GM12891 (cell line): ENCODE results near the gene ADGRB2.

ENCODE experiments used
- DNase-seq: peaks from one replicate; pipeline ENCODE4 v3.0.0; 2011; ENCODE audit warnings: low spot score; ENCODE audit not compliant: insufficient read length
- FAIRE-seq: peaks from 2 replicates; lab custom pipeline; 2011; peaks lifted over from hg19 to GRCh38; lab: Jason Lieb, UNC
- PAX5 ChIP-seq: IDR thresholded peaks from 2 replicates; pipeline ENCODE4 v1.6.1; 2011; ENCODE audit warnings: low read length, moderate library complexity, mild to moderate bottlenecking; ENCODE audit not compliant: insufficient read depth, severe bottlenecking
- POLR2A ChIP-seq: IDR thresholded peaks from 2 replicates; pipeline ENCODE4 v1.6.1; 2011; ENCODE audit warnings: low read depth, low read length, control low read depth
- POLR2AphosphoS5 ChIP-seq: IDR thresholded peaks from 2 replicates; pipeline ENCODE4 v1.6.1; 2011; ENCODE audit warnings: low read depth, low read length, control low read depth
- POU2F2 ChIP-seq: IDR thresholded peaks from 2 replicates; pipeline ENCODE4 v1.6.1; 2011; ENCODE audit warnings: low read depth, mild to moderate bottlenecking, control low read depth, low read length, moderate library complexity
- SPI1 ChIP-seq: IDR thresholded peaks from 2 replicates; pipeline ENCODE4 v1.6.1; 2011; ENCODE audit warnings: low read depth, low read length, control low read depth
- TAF1 ChIP-seq: IDR thresholded peaks from 2 replicates; pipeline ENCODE4 v1.6.1; 2011; ENCODE audit warnings: low read depth, low read length, control low read depth

The ADGRB2 gene

DNA sequence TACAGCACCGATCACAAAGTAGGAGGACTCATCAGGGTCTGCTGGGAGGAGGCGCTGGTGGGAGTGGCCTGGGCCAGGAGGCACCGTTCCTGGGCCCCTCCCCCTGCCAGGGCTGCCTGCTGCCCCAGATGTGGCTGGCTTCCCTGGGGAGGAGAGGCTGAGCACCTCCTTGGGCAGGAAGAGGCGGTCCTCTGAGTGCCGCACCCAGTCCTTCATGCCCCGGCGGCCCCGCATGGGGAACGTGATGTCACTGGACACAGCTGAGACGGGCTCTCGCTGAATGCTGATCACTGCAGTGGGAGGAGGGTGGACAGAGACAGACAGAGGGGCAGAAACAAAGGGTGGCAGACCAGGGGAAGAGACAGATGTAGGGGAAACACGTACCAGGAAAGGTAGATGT, 24.8 kb downstream of the ADGRB2 start:
- no peak for TF ChIP-seq POLR2AphosphoS5
- no peak for TF ChIP-seq PAX5
- no peak for TF ChIP-seq POLR2A
- no peak for TF ChIP-seq POU2F2
- no peak for TF ChIP-seq TAF1
- TF ChIP-seq SPI1, result no peak
- DNase-seq (no peak), FAIRE-seq (no peak)

DNA sequence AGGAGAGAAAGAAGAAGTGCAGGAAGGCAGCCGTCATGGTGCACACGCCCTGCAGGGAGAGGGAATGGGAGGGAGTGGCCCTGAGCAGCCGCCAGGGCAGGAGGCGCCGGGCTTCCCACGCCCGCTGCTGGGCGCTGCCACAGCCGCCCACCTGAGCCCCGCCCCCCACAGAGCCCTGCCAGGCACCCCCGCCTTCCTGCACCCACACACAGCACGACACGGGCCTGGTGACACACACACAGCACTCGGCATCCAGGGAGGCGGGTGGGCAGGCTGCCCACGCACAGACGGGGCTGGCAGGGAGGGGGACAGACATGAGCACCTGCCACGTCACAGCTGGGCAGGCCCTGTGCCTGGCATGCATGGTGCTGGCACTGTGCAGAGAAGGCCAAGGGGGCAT, 27.5 kb downstream of the ADGRB2 start:
- no peak for FAIRE-seq
- no peak for DNase-seq
- TF ChIP-seq TAF1, result no peak
- TF ChIP-seq POU2F2, result no peak
- TF ChIP-seq POLR2A, result no peak
- TF ChIP-seq SPI1, result no peak
- TF ChIP-seq POLR2AphosphoS5, result no peak
- no peak for TF ChIP-seq PAX5

DNA sequence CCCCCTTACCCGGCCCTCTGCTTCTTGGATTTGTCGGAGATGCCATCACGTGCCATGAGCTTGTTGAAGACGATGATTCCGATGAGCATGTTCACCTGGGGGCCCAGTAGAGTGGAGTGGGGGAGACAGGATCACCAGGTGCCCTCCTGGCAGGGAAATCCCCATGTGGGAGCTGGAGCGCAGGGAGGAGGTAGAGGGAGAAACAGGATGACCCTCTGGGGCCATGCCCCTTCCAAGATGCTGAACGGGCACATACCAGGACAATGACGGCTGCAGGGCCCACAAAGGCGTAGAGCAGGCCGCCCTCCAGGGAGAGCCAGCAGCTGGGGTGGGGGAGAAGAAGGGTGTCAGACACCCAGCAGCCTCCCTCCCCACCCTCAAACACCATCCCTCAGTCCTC, 28.6 kb downstream of the ADGRB2 start:
- FAIRE-seq, result no peak
- TF ChIP-seq PAX5 (no peak), SPI1 (no peak), POU2F2 (no peak), POLR2AphosphoS5 (no peak), TAF1 (no peak), POLR2A (no peak)
- no peak for DNase-seq

DNA sequence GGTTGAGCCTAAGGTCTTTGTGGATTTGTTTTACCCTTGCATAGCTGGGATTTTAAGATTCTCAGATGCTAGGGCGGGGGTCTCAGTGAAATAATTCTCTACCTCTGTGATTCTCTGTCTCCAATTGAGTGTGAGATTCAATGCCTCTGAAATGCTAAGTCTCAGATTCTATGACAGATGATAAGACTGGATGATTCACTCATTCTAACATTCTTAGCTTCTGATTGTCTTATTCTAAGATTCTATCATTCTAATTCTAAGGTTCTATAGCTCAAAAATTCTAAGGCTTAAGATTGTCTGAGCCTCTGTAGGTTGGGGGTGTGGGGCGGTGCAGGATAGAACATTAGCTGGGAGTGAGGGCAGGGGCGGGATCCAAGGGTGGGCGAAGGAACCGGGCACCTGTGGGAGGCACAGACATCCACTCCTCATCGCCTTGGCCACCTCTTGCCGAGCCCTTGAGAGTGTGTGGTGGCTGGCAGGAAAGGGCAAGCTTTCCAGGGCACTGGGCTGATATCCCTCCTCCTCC, 29.5 kb downstream of the ADGRB2 start:
- DNase-seq (no peak), FAIRE-seq (no peak)
- no peak for TF ChIP-seq POLR2A
- TF ChIP-seq POU2F2, result no peak
- TF ChIP-seq POLR2AphosphoS5, result no peak
- no peak for TF ChIP-seq PAX5
- no peak for TF ChIP-seq SPI1
- TF ChIP-seq TAF1, result no peak

DNA sequence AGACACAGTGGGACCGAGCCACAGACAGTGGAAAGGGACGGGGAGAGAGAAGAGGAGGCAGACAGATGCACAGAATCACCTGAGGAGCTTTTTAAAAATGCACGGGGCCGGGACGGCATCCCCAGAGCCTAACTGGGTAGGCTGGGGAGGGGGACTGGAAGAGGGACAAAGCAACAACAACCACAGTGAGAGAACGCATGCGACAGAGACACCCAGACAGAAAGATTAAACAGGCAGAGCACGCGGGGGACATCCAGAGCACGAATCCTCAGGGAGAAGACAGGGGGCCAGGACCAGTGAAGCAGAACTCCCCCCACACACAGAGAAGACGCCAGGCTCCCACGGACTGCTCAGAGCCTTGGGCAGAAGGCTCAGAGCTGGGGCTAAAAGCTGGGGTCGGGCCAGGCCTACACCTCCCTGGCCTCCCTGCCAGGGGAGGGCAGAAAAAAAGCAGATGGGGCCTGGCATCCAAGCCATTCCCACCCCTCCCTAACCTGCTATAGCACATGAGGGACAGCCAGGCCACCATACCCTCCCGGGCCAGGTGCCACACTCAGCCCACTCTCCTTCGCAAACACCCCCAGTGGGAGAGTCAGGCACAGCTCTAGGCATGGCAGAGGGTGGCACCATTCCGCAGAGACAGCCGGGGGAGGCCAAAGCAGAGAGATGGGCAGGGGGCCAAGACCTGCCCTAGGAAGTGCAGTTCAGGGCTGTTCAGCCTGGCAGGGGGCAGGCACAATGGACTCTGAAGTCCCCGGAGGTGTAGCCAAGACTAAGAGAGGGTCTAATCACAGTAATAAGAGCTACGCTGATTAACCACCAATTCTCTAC, 30.5 kb downstream of the ADGRB2 start:
- no peak for TF ChIP-seq POU2F2
- no peak for TF ChIP-seq POLR2AphosphoS5
- FAIRE-seq, result no peak
- DNase-seq, result no peak

DNA sequence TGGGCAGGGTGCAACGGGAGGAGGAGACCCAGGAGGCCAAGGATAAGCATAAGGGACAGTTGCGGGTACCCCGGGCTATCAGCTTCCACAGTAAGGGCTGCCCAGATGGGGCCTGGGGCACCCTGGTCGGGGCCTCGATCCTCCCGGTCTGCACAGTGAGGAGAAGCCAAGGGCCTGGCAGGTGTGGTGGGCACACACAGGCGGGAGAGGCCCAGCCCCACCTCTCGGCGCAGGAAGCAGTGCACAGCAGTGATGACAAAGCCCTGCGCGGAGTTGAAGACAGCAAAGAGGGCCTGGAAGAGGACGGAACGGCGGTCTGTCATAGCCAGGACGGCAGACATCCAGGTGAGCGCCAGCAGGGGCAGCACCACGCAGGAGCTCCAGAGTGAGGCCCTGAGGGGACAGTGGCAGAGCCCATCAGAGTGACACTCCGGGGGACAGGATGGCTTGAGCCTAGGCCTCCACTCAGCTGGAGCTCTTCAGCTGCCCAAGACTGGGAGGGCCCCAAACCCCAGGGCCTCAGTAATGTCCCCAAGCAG, 31.3 kb downstream of the ADGRB2 start:
- no peak for TF ChIP-seq PAX5
- no peak for TF ChIP-seq SPI1
- no peak for TF ChIP-seq POLR2AphosphoS5
- no peak for TF ChIP-seq POLR2A
- TF ChIP-seq TAF1, result no peak
- TF ChIP-seq POU2F2, result no peak
- no peak for FAIRE-seq
- no peak for DNase-seq

DNA sequence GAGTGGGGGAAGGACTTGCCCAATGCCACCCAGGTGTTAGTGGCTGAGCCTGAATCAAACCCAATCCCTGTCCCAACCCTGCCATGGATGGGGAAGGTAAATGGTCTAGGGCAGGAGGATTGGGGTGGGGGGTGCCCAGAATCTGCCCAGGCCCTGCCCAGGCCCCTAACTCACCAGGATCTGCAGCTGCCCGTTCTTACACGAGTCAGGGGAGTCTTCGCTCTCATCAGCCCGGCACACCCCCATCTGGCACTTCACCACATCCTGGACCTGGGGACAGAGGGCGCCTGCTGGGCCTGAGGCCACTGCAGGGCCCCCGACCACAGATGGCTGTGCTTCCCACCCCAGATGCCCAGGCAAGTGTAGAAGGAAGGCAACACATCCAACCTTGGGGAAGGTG, 31.8 kb downstream of the ADGRB2 start:
- TF ChIP-seq SPI1, result no peak
- TF ChIP-seq TAF1, result no peak
- TF ChIP-seq POU2F2, result no peak
- no peak for TF ChIP-seq PAX5
- TF ChIP-seq POLR2A, result no peak
- no peak for TF ChIP-seq POLR2AphosphoS5
- FAIRE-seq (no peak), DNase-seq (no peak)

DNA sequence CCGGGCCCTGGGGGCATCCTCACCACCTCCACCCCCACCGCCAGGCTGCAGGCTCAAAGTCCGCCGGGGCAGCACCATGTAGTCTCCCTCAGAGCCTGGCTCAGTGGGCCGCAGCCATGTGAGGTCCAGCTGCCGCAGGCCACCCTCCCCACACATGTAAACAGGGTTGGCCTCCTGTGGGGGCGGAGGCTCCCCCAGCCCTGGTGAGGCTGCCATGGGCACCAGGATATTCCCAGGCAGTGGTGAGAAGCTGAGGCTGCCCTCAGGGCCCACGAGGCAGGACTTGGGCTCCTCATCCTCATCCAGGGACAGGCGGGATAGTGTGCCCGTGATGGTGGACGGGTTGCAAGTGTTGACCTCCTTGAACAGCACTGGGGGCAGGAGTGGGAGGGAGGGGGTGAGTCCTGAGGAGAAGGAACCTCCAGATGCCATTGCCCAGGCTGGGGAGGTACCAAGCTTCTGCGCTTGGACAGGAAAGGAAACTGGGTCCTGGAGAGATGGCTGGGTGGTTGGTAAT, 33.0 kb downstream of the ADGRB2 start:
- FAIRE-seq (no peak), DNase-seq (no peak)
- TF ChIP-seq POU2F2 (no peak), PAX5 (no peak), SPI1 (no peak), TAF1 (no peak), POLR2A (no peak), POLR2AphosphoS5 (no peak)

DNA sequence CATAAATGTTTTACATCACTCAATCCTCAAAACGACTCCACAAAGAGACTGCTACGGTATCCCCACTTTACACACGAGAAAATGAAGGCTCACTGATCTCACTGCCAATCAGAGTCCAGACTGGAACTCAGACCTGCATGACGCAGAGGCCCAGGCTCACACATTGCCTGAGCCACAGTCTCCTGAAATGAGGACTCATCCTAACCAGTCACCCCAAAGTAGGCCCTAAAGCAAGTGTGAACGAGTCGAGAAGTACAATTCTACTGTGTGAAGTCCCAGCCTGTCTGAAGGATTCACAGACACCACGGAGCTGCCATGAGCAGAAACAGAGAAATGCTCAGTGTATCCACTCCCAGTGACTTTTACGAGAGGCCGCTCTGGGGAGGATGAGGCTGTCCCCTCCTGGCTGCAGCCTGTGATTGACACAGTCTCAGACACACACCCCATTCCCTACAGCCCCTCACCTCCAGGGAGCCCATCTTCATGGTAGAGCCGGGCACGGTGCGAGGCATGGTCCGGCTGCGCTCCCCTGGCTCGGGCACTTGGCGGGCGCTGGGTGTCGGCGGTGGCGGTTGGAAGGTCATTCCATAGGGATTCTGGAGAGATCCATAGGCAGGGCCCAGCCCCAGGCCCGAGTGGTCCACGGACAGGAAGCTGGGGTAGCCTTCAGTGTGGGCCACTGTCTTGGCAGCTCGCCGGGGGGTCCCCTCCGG, 33.6 kb downstream of the ADGRB2 start:
- DNase-seq, result no peak
- no peak for FAIRE-seq
- TF ChIP-seq PAX5 (no peak), TAF1 (no peak)
